ENCODE measurements around the gene SHMT2.

DNA sequence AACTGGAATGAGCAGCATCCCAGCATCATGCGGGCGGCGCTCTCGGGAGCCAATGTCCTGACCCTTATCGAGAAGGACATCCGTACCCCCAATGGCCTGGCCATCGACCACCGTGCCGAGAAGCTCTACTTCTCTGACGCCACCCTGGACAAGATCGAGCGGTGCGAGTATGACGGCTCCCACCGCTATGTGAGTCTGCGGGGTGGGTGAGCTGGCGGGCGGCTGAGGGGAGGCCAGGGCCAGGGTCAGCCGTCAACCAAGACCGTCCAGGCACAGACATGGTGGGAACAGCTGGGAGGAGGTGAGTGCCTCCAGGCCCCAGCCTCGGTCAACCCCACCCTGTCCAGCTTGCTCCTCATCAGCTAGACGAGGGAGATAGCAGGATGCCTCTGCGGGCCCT is 38.7 kb upstream of the SHMT2 start:
- TF ChIP-seq, protein P1, sequence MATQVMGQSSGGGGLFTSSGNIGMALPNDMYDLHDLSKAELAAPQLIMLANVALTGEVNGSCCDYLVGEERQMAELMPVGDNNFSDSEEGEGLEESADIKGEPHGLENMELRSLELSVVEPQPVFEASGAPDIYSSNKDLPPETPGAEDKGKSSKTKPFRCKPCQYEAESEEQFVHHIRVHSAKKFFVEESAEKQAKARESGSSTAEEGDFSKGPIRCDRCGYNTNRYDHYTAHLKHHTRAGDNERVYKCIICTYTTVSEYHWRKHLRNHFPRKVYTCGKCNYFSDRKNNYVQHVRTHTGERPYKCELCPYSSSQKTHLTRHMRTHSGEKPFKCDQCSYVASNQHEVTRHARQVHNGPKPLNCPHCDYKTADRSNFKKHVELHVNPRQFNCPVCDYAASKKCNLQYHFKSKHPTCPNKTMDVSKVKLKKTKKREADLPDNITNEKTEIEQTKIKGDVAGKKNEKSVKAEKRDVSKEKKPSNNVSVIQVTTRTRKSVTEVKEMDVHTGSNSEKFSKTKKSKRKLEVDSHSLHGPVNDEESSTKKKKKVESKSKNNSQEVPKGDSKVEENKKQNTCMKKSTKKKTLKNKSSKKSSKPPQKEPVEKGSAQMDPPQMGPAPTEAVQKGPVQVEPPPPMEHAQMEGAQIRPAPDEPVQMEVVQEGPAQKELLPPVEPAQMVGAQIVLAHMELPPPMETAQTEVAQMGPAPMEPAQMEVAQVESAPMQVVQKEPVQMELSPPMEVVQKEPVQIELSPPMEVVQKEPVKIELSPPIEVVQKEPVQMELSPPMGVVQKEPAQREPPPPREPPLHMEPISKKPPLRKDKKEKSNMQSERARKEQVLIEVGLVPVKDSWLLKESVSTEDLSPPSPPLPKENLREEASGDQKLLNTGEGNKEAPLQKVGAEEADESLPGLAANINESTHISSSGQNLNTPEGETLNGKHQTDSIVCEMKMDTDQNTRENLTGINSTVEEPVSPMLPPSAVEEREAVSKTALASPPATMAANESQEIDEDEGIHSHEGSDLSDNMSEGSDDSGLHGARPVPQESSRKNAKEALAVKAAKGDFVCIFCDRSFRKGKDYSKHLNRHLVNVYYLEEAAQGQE (IDR thresholded peaks at IDR 0.05; ENCODE audit: insufficient read depth in 1 of 2, low read depth in 2 of 2, low read length in 1 of 2): no peak
- TF ChIP-seq TCF7L2 (IDR thresholded peaks at IDR 0.05; ENCODE audit: low read depth, low read length): no peak

Data from Panc1 (cell line).